NCI-H1105 treated with DMSO at 0.1 percent for 48 hours (cell line): ENCODE data around the gene JOSD1.

Experiments used
- DNase-seq: peaks from one replicate; lab custom pipeline; 2025; lab: John Stamatoyannopoulos, UW

The JOSD1 gene

GRCh38 chr22:38733329-38733723 is 32.6 kb upstream of the JOSD1 start:
- peak; percentile 48 for DNase-seq

- DNase-seq = no peak
Observed at GRCh38 chr22:38732251-38732815, 31.6 kb upstream of the JOSD1 start.

- no peak for DNase-seq
Observed at GRCh38 chr22:38731703-38732161, 31.0 kb upstream of the JOSD1 start.

- DNase-seq = no peak
Observed at GRCh38 chr22:38730411-38730871, 29.7 kb upstream of the JOSD1 start.

GRCh38 chr22:38729946-38730345 is 29.2 kb upstream of the JOSD1 start:
- no peak for DNase-seq

- no peak for DNase-seq
Observed at GRCh38 chr22:38728871-38729796, 28.4 kb upstream of the JOSD1 start.

- DNase-seq = no peak
Observed at GRCh38 chr22:38727530-38728451, 27.0 kb upstream of the JOSD1 start.

- DNase-seq = no peak
Observed at GRCh38 chr22:38727123-38727522, 26.4 kb upstream of the JOSD1 start.

- no peak for DNase-seq
Observed at GRCh38 chr22:38725900-38726655, 25.3 kb upstream of the JOSD1 start.

- peak; percentile 8 for DNase-seq
Observed at GRCh38 chr22:38724926-38725571, 24.3 kb upstream of the JOSD1 start.

GRCh38 chr22:38724176-38724575 is 23.4 kb upstream of the JOSD1 start:
- DNase-seq = no peak

- DNase-seq = no peak
Observed at GRCh38 chr22:38721551-38721950, 20.8 kb upstream of the JOSD1 start.

- DNase-seq = no peak
Observed at GRCh38 chr22:38720350-38720749, 19.6 kb upstream of the JOSD1 start.

GRCh38 chr22:38719196-38719595 is 18.5 kb upstream of the JOSD1 start:
- DNase-seq = no peak

GRCh38 chr22:38718414-38718813 is 17.7 kb upstream of the JOSD1 start:
- no peak for DNase-seq

- no peak for DNase-seq
Observed at GRCh38 chr22:38717244-38717643, 16.5 kb upstream of the JOSD1 start.

GRCh38 chr22:38716826-38717225 is 16.1 kb upstream of the JOSD1 start:
- no peak for DNase-seq

GRCh38 chr22:38716271-38716670 is 15.5 kb upstream of the JOSD1 start:
- no peak for DNase-seq

GRCh38 chr22:38715852-38716251 is 15.1 kb upstream of the JOSD1 start:
- DNase-seq = no peak

GRCh38 chr22:38715176-38715764 is 14.5 kb upstream of the JOSD1 start:
- no peak for DNase-seq

GRCh38 chr22:38713921-38714320 is 13.2 kb upstream of the JOSD1 start:
- no peak for DNase-seq
